SK-N-SH treated with all-trans-retinoic acid at 6 μM for 48 hours (cell line): ENCODE measurements around the gene FOLR2.

Experiments
- ARNTL ChIP-seq: fragments of 450-650 bp; formaldehyde crosslinking; IDR thresholded peaks from 2 replicates; pipeline ENCODE4 v1.5.0; 2020; ENCODE audit warnings: low read depth, mild to moderate bottlenecking, moderate library complexity, borderline replicate concordance
- BACH2 ChIP-seq: fragments of 250-450 bp; sonication (Bioruptor Pico); IDR thresholded peaks from 2 replicates; pipeline ENCODE4 v1.9.0; 2021; ENCODE audit warnings: mild to moderate bottlenecking, borderline replicate concordance
- CSDC2 ChIP-seq: fragments of 250-450 bp; sonication (Bioruptor Pico); IDR thresholded peaks from 2 replicates; pipeline ENCODE4 v1.5.0; 2020; ENCODE audit warnings: mild to moderate bottlenecking, moderate library complexity
- GLIS3 ChIP-seq: fragments of 250-450 bp; sonication (Bioruptor Pico); IDR thresholded peaks from 2 replicates; pipeline ENCODE4 v1.5.0; 2020; ENCODE audit warnings: mild to moderate bottlenecking, moderate library complexity
- ISL1 ChIP-seq: fragments of 250-450 bp; sonication (Bioruptor Pico); IDR thresholded peaks from 2 replicates; pipeline ENCODE4 v2.1.2; 2022; ENCODE audit warnings: mild to moderate bottlenecking, moderate library complexity
- RARB ChIP-seq: fragments of 250-450 bp; sonication (Bioruptor Pico); IDR thresholded peaks from 2 replicates; pipeline ENCODE4 v1.8.0; 2021; ENCODE audit warnings: mild to moderate bottlenecking, moderate library complexity
- TF ChIP-seq, protein P1 (sequence below): fragments of 250-450 bp; sonication (Bioruptor Pico); IDR thresholded peaks from 2 replicates; pipeline ENCODE4 v1.8.0; 2020; ENCODE audit warnings: mild to moderate bottlenecking, moderate library complexity, borderline replicate concordance
- TF ChIP-seq, protein P2 (sequence below): fragments of 250-450 bp; sonication (Bioruptor Pico); IDR thresholded peaks from 2 replicates; pipeline ENCODE4 v1.5.0; 2020; ENCODE audit warnings: mild to moderate bottlenecking, moderate library complexity
- TF ChIP-seq, protein P3 (sequence below): fragments of 250-450 bp; sonication (Bioruptor Pico); IDR thresholded peaks from 2 replicates; pipeline ENCODE4 v1.5.1; 2020; ENCODE audit warnings: low read depth, mild to moderate bottlenecking, moderate library complexity

DNA sequence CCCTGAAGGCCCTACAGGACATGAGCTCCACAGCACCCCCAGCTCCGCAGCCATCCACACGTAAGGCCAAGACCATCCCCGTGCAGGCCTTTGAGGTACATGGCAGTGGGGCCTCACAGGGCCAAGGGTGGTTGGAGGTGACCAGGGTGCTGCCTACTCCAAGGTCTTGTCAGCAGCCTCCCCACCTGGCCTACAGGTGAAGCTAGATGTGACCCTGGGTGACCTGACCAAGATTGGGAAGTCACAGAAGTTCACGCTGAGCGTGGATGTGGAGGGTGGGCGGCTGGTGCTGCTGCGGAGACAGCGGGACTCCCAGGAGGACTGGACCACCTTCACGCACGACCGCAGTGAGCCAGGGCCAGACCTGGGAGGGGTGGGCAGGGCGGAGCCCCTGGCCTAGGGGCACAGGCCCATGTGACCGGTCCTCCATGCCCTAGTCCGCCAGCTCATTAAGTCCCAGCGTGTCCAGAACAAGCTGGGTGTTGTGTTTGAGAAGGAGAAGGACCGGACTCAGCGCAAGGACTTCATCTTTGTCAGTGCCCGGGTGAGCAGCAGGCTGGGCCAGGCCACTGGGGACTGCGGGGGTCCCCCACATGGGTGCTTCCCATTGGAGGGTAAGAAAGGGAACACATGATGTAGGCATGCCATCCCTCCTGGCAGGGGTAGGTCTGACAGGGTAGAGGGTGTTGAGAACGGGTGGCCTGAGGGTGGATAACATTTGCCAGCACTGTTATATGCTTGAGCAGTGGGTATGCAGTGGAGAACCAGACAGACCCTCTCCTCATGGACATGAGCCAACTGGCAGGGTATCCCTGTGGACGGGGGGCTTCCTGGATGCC is 13.6 kb downstream of the FOLR2 start:
- no peak for TF ChIP-seq BACH2 (CRISPR knock-in tag)
- TF ChIP-seq, protein P1, sequence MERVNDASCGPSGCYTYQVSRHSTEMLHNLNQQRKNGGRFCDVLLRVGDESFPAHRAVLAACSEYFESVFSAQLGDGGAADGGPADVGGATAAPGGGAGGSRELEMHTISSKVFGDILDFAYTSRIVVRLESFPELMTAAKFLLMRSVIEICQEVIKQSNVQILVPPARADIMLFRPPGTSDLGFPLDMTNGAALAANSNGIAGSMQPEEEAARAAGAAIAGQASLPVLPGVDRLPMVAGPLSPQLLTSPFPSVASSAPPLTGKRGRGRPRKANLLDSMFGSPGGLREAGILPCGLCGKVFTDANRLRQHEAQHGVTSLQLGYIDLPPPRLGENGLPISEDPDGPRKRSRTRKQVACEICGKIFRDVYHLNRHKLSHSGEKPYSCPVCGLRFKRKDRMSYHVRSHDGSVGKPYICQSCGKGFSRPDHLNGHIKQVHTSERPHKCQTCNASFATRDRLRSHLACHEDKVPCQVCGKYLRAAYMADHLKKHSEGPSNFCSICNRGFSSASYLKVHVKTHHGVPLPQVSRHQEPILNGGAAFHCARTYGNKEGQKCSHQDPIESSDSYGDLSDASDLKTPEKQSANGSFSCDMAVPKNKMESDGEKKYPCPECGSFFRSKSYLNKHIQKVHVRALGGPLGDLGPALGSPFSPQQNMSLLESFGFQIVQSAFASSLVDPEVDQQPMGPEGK (CRISPR knock-in tag), result no peak
- TF ChIP-seq, protein P2, sequence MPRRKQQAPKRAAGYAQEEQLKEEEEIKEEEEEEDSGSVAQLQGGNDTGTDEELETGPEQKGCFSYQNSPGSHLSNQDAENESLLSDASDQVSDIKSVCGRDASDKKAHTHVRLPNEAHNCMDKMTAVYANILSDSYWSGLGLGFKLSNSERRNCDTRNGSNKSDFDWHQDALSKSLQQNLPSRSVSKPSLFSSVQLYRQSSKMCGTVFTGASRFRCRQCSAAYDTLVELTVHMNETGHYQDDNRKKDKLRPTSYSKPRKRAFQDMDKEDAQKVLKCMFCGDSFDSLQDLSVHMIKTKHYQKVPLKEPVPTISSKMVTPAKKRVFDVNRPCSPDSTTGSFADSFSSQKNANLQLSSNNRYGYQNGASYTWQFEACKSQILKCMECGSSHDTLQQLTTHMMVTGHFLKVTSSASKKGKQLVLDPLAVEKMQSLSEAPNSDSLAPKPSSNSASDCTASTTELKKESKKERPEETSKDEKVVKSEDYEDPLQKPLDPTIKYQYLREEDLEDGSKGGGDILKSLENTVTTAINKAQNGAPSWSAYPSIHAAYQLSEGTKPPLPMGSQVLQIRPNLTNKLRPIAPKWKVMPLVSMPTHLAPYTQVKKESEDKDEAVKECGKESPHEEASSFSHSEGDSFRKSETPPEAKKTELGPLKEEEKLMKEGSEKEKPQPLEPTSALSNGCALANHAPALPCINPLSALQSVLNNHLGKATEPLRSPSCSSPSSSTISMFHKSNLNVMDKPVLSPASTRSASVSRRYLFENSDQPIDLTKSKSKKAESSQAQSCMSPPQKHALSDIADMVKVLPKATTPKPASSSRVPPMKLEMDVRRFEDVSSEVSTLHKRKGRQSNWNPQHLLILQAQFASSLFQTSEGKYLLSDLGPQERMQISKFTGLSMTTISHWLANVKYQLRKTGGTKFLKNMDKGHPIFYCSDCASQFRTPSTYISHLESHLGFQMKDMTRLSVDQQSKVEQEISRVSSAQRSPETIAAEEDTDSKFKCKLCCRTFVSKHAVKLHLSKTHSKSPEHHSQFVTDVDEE (CRISPR knock-in tag), result no peak
- TF ChIP-seq CSDC2 (CRISPR knock-in tag), result no peak
- no peak for TF ChIP-seq ISL1 (CRISPR knock-in tag)
- TF ChIP-seq RARB, result no peak
- TF ChIP-seq, protein P3, sequence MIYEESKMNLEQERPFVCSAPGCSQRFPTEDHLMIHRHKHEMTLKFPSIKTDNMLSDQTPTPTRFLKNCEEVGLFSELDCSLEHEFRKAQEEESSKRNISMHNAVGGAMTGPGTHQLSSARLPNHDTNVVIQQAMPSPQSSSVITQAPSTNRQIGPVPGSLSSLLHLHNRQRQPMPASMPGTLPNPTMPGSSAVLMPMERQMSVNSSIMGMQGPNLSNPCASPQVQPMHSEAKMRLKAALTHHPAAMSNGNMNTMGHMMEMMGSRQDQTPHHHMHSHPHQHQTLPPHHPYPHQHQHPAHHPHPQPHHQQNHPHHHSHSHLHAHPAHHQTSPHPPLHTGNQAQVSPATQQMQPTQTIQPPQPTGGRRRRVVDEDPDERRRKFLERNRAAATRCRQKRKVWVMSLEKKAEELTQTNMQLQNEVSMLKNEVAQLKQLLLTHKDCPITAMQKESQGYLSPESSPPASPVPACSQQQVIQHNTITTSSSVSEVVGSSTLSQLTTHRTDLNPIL (CRISPR knock-in tag), result no peak
- TF ChIP-seq GLIS3, result no peak
- no peak for TF ChIP-seq ARNTL (CRISPR knock-in tag)
